GM21825 (cell line): ENCODE data around the gene GALK1.
A peak's percentile ranks its signal among the peaks of the same experiment; 100 is the strongest.
"Not testable (repeated sequence)": the region's sequence is repeated elsewhere in the genome, so short reads cannot be mapped to it uniquely, and the experiment has no call there.

Experiments used
- ATAC-seq: cut with Tn5 transposase; IDR thresholded peaks from one replicate; pipeline ENCODE4 v1.9.1; 2021; ENCODE audit warnings: mild to moderate bottlenecking, moderate library complexity; ENCODE audit not compliant: unreplicated experiment

Gene GALK1

GRCh38 chr17:75764711-75765421, at the start of gene GALK1:
TSS of gene GALK1 (minus strand) at chr17:75765192. CDS start at chr17:75765136, 56 bp downstream.
- ATAC-seq = peak; percentile 54

GRCh38 chr17:75814021-75814395, 49.0 kb upstream of the GALK1 start:
- ATAC-seq = no peak

- ATAC-seq = no peak
Measured at GRCh38 chr17:75813081-75814020, 48.4 kb upstream of the GALK1 start.

DNA sequence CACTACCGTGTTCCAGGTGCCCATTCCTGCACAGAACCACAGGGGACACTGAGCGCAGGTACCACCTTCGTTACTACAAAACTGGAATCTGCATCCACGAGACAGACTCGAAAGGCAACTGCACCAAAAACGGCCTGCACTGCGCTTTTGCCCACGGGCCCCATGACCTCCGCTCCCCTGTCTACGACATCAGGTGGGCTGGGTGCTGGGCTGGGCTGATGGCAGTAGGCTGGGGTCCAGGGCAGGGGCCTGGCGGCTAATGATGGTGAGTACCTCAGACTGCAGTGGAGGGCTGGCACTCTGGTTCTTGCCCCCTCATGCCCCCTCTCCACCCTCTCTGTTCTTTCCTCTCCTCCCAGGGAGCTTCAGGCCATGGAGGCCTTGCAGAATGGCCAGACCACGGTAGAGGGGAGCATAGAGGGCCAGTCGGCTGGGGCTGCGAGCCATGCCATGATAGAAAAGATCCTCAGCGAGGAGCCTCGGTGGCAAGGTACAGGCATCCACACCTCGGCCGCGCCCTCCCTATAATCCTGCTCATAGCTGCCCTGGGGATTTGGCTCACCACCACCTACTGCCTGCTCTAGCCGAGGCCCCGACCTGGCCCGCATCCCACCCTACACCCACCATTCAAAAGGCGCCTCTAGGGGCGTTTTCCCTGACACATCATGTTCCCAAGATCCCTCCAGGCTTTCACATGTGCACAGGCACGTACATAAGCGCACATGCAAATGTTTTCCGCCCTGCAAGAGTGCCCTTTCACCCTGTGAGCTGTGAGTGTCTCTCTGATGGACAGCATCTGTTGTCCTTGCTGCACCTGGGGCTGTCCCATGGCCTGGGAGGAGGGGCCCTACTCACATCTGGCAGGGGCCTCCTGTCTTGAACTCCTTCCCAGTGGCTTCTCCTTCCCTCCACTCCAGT, 47.4 kb upstream of the GALK1 start:
- no peak for ATAC-seq

GRCh38 chr17:75811174-75811573, 46.2 kb upstream of the GALK1 start:
- ATAC-seq = no peak

GRCh38 chr17:75810756-75811155, 45.8 kb upstream of the GALK1 start:
- ATAC-seq = not testable (repeated sequence)

GRCh38 chr17:75810216-75810615, 45.2 kb upstream of the GALK1 start:
- no peak for ATAC-seq

GRCh38 chr17:75809631-75810111, 44.7 kb upstream of the GALK1 start:
- no peak for ATAC-seq

GRCh38 chr17:75808905-75809621, 44.1 kb upstream of the GALK1 start:
- ATAC-seq = no peak

- ATAC-seq = no peak
Measured at GRCh38 chr17:75808549-75808904, 43.5 kb upstream of the GALK1 start.

DNA sequence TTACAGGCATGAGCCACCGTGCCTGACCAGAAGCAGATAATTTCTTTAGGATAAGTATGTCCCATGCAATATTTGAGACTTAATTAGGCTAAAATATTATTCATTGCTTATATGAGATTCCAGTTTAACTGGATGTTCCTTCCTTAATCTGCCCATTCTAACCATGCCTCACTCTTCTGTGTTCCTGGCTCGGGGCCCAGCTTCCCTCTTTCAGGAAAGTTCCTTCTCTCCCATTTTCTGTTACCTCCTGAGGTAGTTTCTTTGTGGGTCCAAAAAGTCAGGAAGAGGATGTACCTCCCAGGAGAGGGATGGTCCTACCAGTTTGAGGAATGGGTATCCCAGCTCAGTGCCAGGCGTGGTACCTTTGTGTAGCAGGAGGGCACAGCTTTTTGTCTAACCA, 42.9 kb upstream of the GALK1 start:
- no peak for ATAC-seq

GRCh38 chr17:75806822-75807500, 42.0 kb upstream of the GALK1 start:
- ATAC-seq = no peak

DNA sequence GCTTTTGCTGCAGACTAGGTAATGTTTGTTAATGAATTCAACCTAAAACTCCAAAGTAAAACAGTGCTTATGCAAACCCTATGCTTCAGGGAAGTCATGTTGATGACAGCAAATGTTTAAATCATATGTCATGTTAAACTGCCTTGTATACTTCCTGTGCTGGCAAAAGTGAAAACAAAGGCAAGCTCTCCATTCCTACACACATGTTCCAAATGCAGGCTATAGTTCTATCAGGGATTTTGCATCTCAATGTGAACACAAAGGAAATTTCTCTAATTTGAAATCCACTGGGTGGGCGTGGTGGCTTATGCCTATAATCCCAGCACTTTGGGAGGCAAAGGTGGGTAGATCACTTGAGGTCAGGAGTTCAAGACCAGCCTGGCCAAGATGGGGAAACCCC, 38.9 kb upstream of the GALK1 start:
- ATAC-seq = no peak

- no peak for ATAC-seq
Measured at GRCh38 chr17:75799402-75799801, 34.4 kb upstream of the GALK1 start.

DNA sequence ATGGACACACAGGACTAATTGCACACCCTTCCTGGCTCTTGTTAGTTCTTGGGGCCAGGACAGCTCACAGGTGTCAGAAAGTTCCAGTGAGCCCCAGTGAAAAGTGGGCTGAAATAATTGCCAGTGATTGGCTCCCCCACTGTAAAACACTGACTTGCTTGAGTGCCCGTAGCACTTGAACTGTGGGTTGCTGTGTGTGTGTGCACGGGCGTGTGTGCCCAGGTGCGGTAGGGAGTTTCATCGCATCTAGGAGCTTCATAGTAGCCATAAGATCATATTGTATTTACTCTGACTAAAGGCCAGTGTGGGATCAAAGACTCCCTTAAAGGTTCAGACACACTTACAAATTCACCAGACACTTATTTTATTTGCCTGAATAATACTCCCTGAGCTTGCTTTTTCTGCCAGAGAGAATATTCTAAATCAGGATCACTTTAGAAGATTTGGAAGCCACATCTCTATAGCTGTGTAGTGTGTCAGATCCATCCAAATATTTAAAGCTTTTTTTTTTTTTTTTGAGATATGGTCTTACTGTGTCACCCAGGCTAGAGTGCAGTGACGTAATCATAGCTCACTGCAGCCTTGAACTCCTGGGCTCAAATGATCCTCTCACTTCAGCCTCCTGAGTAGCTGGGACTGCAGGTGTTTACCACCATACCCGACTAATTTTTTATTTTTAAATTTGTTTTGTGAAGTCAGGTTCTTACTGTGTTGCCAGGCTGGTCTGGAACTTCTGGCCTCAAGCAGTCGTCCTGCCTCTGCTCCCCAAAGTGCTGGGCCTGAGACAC, 31.0 kb upstream of the GALK1 start:
- no peak for ATAC-seq

- no peak for ATAC-seq
Measured at GRCh38 chr17:75793460-75793859, 28.5 kb upstream of the GALK1 start.

GRCh38 chr17:75791254-75791653, 26.3 kb upstream of the GALK1 start:
- ATAC-seq = no peak

DNA sequence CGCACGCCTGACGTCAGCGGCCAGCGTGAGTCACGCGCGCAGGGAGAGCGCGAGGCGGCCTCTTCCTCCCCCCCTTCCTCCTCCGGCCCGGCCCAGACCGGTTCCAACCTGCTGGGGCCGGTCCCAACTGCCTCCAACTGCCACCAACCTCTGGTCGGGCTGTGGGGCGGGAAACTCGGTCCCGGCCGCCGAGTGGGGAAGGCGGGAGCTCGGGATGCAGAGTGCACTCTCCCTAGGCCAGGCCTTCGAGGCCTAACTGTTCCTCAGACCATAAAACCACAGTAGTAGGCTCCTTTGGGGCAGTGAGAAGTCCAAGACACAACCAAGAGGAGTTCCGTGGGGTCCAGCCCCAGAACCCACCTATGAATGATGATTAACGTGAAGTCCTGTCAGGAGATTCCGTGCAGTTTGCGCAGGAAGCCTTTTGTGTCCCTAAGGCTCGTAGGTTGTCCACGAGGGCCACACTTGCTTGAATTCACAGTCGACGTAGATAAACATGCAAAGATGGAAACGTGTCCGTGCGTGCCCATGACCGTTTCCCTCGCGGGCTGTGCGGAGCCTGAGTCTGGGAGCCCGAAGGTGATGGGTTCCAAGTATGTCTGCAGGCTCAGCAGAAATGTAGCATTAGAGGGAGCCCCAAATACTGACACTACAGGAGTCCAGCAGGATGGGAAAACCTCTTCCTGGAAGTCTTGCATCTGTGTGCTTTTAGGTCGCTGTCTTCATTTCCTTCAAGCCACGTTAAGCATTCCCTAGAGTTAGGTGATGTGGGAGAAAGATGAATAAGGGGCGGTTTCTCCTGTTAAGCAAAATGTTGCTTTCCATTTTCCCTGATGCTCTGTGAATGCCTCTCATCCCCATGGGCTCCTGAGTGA, 20.3 kb upstream of the GALK1 start:
- ATAC-seq = peak; percentile 50
